Globus pallidus (tissue), 1 donor: ENCODE data around the gene ANXA2.
"Not testable (repeated sequence)": the region's sequence is repeated elsewhere in the genome, so short reads cannot be mapped to it uniquely, and the experiment has no call there.

Source experiments
- DNase-seq: peaks from one replicate; pipeline ENCODE4 v3.0.0-alpha.2; 2015; ENCODE audit warnings: low spot score

ANXA2 gene

GRCh38 chr15:60340207-60340921, 57.4 kb downstream of the ANXA2 start:
- DNase-seq: no peak

- DNase-seq: no peak
These were observed 58.5 kb downstream of the ANXA2 start for GRCh38 chr15:60339236-60339635.

GRCh38 chr15:60338810-60339209, 59.0 kb downstream of the ANXA2 start:
- no peak for DNase-seq

GRCh38 chr15:60337076-60337475, 60.7 kb downstream of the ANXA2 start:
- no peak for DNase-seq

GRCh38 chr15:60335296-60335695, 62.5 kb downstream of the ANXA2 start:
- DNase-seq: not testable (repeated sequence)

GRCh38 chr15:60328852-60329443, 68.8 kb downstream of the ANXA2 start:
- DNase-seq: no peak

- peak; percentile 40 for DNase-seq
These were observed 70.7 kb downstream of the ANXA2 start for GRCh38 chr15:60326824-60327654.

GRCh38 chr15:60326343-60326742, 71.4 kb downstream of the ANXA2 start:
- no peak for DNase-seq

- no peak for DNase-seq
These were observed 71.9 kb downstream of the ANXA2 start for GRCh38 chr15:60325905-60326304.

GRCh38 chr15:60324706-60325438, 72.9 kb downstream of the ANXA2 start:
- no peak for DNase-seq

GRCh38 chr15:60323322-60323721, 74.5 kb downstream of the ANXA2 start:
- DNase-seq: no peak

GRCh38 chr15:60320365-60320764, 77.4 kb downstream of the ANXA2 start:
- DNase-seq: no peak

GRCh38 chr15:60318216-60318867, 79.4 kb downstream of the ANXA2 start:
- no peak for DNase-seq

GRCh38 chr15:60316961-60317360, 80.8 kb downstream of the ANXA2 start:
- DNase-seq: no peak

GRCh38 chr15:60315878-60316277, 81.9 kb downstream of the ANXA2 start:
- no peak for DNase-seq

- no peak for DNase-seq
These were observed 83.9 kb downstream of the ANXA2 start for GRCh38 chr15:60313906-60314305.

GRCh38 chr15:60307034-60307433, 90.8 kb downstream of the ANXA2 start:
- no peak for DNase-seq

GRCh38 chr15:60301024-60301423, 96.8 kb downstream of the ANXA2 start:
- no peak for DNase-seq

GRCh38 chr15:60299452-60300047, 98.2 kb downstream of the ANXA2 start:
- peak; percentile 30 for DNase-seq
